Suprapubic skin (tissue), 4 donors: ENCODE results near the gene PDE8A.

ENCODE experiments used
- POLR2A ChIP-seq, 2 donors: fragments of 450-650 bp; IDR thresholded peaks; one replicate each; pipeline ENCODE4 v1.6.1; 2017; ENCODE audit warnings: antibody characterized with exemption in 2 of 2, mild to moderate bottlenecking in 2 of 2, moderate library complexity in 2 of 2
- POLR2AphosphoS5 ChIP-seq, 3 donors: sonication (generic); formaldehyde crosslinking; IDR thresholded peaks; one replicate each; pipeline ENCODE4 v1.6.1; 2017; ENCODE audit warnings: antibody characterized with exemption in 3 of 3
- TF ChIP-seq, protein P1 (sequence below), 2 donors: fragments of 200-600 bp in 1 of 2; fragments of 450-650 bp in 1 of 2; sonication (generic) in 1 of 2; IDR thresholded peaks; one replicate each; pipeline ENCODE4 v1.5.1; 2016 to 2019; ENCODE audit warnings: antibody characterized with exemption in 2 of 2, mild to moderate bottlenecking in 1 of 2, moderate library complexity in 1 of 2

DNA sequence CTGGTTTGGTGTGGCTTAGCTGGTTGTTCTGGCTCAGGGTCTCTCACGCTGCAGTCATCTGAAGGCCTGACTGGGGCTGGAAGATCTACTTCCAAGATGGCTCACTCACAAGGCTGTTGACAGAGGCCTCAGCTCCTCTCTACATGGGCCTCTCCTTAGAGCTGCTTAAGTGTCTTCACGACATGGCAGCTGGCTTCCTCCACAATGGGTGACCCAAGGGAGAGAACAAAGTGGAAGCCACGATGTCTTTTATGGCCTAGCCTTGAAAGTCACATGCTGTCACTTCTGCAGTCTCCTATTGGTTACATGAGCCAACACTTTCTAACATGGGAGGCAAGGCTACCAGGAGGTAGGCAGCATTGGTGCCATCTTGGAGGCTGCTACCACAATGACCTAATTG lies 13.4 kb upstream of the PDE8A start:
- TF ChIP-seq, protein P1, sequence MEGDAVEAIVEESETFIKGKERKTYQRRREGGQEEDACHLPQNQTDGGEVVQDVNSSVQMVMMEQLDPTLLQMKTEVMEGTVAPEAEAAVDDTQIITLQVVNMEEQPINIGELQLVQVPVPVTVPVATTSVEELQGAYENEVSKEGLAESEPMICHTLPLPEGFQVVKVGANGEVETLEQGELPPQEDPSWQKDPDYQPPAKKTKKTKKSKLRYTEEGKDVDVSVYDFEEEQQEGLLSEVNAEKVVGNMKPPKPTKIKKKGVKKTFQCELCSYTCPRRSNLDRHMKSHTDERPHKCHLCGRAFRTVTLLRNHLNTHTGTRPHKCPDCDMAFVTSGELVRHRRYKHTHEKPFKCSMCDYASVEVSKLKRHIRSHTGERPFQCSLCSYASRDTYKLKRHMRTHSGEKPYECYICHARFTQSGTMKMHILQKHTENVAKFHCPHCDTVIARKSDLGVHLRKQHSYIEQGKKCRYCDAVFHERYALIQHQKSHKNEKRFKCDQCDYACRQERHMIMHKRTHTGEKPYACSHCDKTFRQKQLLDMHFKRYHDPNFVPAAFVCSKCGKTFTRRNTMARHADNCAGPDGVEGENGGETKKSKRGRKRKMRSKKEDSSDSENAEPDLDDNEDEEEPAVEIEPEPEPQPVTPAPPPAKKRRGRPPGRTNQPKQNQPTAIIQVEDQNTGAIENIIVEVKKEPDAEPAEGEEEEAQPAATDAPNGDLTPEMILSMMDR (IDR thresholded peaks at IDR 0.05) = no peak
- TF ChIP-seq POLR2AphosphoS5 (IDR thresholded peaks at IDR 0.05) = no peak
- no peak for TF ChIP-seq POLR2A (IDR thresholded peaks at IDR 0.05)
